ENCODE data around the gene TTC29.

- no peak for TF ChIP-seq CTCF (IDR thresholded peaks at IDR 0.05)
- no peak for TF ChIP-seq POLR2A (IDR thresholded peaks at IDR 0.05)
Measured at GRCh38 chr4:146795711-146796110, 150.0 kb downstream of the TTC29 start.
